ENCODE measurements around the gene RMRP. TPM values are rescaled to one million over a fixed set of nuclear protein-coding genes. Genes with fewer than 3 reads are reported as not detected.
A peak's percentile ranks its signal among the peaks of the same experiment; 100 is the strongest.

Gene RMRP
- total RNA-seq, 4 donors from 2014 or later: 115 to 715 (median 367) TPM

DNA sequence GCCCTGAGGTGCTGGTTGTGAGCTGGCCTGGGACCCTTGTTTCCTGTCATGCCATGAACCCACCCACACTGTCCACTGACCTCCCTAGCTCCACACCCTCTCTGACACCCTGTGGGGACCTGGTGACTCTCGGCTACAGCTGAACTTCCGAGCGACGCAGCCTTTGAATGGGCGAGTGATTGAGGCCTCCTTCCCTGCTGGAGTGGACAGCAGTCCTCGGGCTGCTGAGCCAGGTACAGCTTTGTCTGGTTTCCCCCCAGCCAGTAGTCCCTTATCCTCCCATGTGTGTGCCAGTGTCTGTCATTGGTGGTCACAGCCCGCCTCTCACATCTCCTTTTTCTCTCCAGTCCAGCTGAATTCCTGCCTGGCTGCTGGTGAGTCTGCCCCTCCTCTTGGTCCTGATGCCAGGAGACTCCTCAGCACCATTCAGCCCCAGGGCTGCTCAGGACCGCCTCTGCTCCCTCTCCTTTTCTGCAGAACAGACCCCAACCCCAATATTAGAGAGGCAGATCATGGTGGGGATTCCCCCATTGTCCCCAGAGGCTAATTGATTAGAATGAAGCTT lies 22.0 kb upstream of the RMRP start:
- Histone ChIP-seq H3K4me1 (peaks cover 0 to 19% of the 10 kb centered on the region in 2 donors), H3K9me3 (no peaks in the 10 kb centered on the region), H3K27me3 (no peaks in the 10 kb centered on the region), H3K4me3 (no peak overlapping the region), H3K27ac (no peak overlapping the region), H3K36me3 (peaks cover 0 to 22% of the 10 kb centered on the region in 2 donors)
- in situ Hi-C loops (cut with MboI; ENCODE audit: low sequenced_read_pairs in 4 of 4): no loop called here
- ATAC-seq (no peak), DNase-seq (no peak)
- intact Hi-C loops (cut with DNase I; ENCODE audit: low total_unique reads): no loop called here
- TF ChIP-seq, protein P1, sequence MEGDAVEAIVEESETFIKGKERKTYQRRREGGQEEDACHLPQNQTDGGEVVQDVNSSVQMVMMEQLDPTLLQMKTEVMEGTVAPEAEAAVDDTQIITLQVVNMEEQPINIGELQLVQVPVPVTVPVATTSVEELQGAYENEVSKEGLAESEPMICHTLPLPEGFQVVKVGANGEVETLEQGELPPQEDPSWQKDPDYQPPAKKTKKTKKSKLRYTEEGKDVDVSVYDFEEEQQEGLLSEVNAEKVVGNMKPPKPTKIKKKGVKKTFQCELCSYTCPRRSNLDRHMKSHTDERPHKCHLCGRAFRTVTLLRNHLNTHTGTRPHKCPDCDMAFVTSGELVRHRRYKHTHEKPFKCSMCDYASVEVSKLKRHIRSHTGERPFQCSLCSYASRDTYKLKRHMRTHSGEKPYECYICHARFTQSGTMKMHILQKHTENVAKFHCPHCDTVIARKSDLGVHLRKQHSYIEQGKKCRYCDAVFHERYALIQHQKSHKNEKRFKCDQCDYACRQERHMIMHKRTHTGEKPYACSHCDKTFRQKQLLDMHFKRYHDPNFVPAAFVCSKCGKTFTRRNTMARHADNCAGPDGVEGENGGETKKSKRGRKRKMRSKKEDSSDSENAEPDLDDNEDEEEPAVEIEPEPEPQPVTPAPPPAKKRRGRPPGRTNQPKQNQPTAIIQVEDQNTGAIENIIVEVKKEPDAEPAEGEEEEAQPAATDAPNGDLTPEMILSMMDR (IDR thresholded peaks at IDR 0.05 in 4 of 5, conservative IDR thresholded peaks at IDR 0.05 in 1 of 5): no peak
- no peak for TF ChIP-seq POLR2A (IDR thresholded peaks at IDR 0.05)

DNA sequence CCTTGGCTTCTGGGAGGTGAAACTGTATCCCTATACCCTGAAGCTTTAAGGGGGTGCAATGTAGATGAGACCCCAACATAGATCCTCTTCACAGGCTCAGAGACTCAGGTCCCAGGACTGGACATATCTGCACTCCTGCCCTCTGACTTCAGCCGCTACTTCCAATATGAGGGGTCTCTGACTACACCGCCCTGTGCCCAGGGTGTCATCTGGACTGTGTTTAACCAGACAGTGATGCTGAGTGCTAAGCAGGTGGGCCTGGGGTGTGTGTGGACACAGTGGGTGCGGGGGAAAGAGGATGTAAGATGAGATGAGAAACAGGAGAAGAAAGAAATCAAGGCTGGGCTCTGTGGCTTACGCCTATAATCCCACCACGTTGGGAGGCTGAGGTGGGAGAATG lies 21.3 kb upstream of the RMRP start:
- no peak overlapping the region for H3K27ac ChIP-seq
- TF ChIP-seq, protein P1 (IDR thresholded peaks at IDR 0.05 in 4 of 5, conservative IDR thresholded peaks at IDR 0.05 in 1 of 5): no peak
- TF ChIP-seq POLR2A (IDR thresholded peaks at IDR 0.05): no peak
- H3K27me3 ChIP-seq: no peaks in the 10 kb centered on the region
- H3K4me1 ChIP-seq: peaks cover under 1 to 12% of the 10 kb centered on the region in 2 donors
- in situ Hi-C loops (cut with MboI; ENCODE audit: low sequenced_read_pairs in 4 of 4): no loop called here
- intact Hi-C loops (cut with DNase I; ENCODE audit: low total_unique reads): no loop called here
- no peaks in the 10 kb centered on the region for H3K9me3 ChIP-seq
- H3K4me3 ChIP-seq: no peak overlapping the region
- peaks cover 0 to 15% of the 10 kb centered on the region in 2 donors for H3K36me3 ChIP-seq
- DNase-seq (no peak), ATAC-seq (no peak)

DNA sequence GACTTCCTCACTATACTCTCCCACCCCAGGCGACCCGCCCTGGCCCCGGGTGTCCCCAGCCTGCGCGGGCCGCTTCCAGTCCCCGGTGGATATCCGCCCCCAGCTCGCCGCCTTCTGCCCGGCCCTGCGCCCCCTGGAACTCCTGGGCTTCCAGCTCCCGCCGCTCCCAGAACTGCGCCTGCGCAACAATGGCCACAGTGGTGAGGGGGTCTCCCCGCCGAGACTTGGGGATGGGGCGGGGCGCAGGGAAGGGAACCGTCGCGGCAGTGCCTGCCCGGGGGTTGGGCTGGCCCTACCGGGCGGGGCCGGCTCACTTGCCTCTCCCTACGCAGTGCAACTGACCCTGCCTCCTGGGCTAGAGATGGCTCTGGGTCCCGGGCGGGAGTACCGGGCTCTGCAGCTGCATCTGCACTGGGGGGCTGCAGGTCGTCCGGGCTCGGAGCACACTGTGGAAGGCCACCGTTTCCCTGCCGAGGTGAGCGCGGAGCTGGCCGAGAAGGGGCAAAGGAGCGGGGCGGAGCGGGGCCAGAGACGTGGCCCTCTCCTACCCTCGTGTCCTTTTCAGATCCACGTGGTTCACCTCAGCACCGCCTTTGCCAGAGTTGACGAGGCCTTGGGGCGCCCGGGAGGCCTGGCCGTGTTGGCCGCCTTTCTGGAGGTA lies 18.0 kb upstream of the RMRP start:
- no peak overlapping the region for H3K27ac ChIP-seq
- DNase-seq: no peak
- intact Hi-C loops (cut with DNase I; ENCODE audit: low total_unique reads): no loop called here
- TF ChIP-seq, protein P1 (IDR thresholded peaks at IDR 0.05 in 4 of 5, conservative IDR thresholded peaks at IDR 0.05 in 1 of 5): no peak
- TF ChIP-seq POLR2A (IDR thresholded peaks at IDR 0.05): no peak
- peak overlapping the region; percentile 49 to 81 (median 56) for H3K4me3 ChIP-seq
- H3K27me3 ChIP-seq: no peaks in the 10 kb centered on the region
- in situ Hi-C loops (cut with MboI; ENCODE audit: low sequenced_read_pairs in 4 of 4): no loop called here
- peak in 1 of 2 donors; percentile 12 for ATAC-seq
- H3K36me3 ChIP-seq: no peaks in the 10 kb centered on the region
- no peaks in the 10 kb centered on the region for H3K9me3 ChIP-seq
- peaks cover 7 to 24% of the 10 kb centered on the region in 2 donors for H3K4me1 ChIP-seq

DNA sequence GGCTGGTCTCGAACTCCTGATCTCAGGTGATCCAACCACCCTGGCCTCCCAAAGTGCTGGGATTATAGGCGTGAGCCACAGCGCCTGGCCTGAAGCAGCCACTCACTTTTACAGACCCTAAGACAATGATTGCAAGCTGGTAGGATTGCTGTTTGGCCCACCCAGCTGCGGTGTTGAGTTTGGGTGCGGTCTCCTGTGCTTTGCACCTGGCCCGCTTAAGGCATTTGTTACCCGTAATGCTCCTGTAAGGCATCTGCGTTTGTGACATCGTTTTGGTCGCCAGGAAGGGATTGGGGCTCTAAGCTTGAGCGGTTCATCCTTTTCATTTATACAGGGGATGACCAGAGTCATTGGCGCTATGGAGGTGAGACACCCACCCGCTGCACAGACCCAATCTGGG lies 17.4 kb upstream of the RMRP start:
- ATAC-seq (no peak), DNase-seq (no peak)
- Histone ChIP-seq H3K4me3 (peak overlapping the region; percentile 49 to 81 (median 56)), H3K4me1 (peaks cover 7 to 24% of the 10 kb centered on the region in 2 donors), H3K27me3 (no peaks in the 10 kb centered on the region), H3K9me3 (no peaks in the 10 kb centered on the region), H3K36me3 (no peaks in the 10 kb centered on the region), H3K27ac (no peak overlapping the region)
- intact Hi-C loops (cut with DNase I; ENCODE audit: low total_unique reads) (no loop called here), in situ Hi-C loops (cut with MboI; ENCODE audit: low sequenced_read_pairs in 4 of 4) (no loop called here)
- TF ChIP-seq, protein P1 (IDR thresholded peaks at IDR 0.05 in 4 of 5, conservative IDR thresholded peaks at IDR 0.05 in 1 of 5): no peak
- no peak for TF ChIP-seq POLR2A (IDR thresholded peaks at IDR 0.05)
